Suprapubic skin (tissue), 4 donors: Measurements from ENCODE around the gene HIVEP3. TPM values are rescaled to one million over a fixed set of nuclear protein-coding genes. Genes with fewer than 3 reads are reported as not detected.

Experiments used
- DNase-seq, 2 donors: peaks; one replicate each; pipeline ENCODE4 v3.0.0-alpha.2; 2019; ENCODE audit warnings: low spot score in 2 of 2
- H3K27ac ChIP-seq: fragments of 200-600 bp; sonication (generic); one replicate; pipeline ENCODE4 v1.5.1; 2019
- H3K27me3 ChIP-seq: fragments of 200-600 bp; sonication (generic); one replicate; pipeline ENCODE4 v1.5.1; 2019
- H3K36me3 ChIP-seq: fragments of 200-600 bp; sonication (generic); one replicate; pipeline ENCODE4 v1.5.1; 2019
- H3K4me1 ChIP-seq: fragments of 200-600 bp; sonication (generic); one replicate; pipeline ENCODE4 v1.5.1; 2019
- H3K4me3 ChIP-seq: fragments of 200-600 bp; sonication (generic); one replicate; pipeline ENCODE4 v1.5.1; 2019; ENCODE audit warnings: mild to moderate bottlenecking
- H3K9me3 ChIP-seq: fragments of 200-600 bp; sonication (generic); one replicate; pipeline ENCODE4 v1.5.1; 2019
- CTCF ChIP-seq, 2 donors: fragments of 200-600 bp in 1 of 2; fragments of 450-650 bp in 1 of 2; sonication (generic) in 1 of 2; IDR thresholded peaks; one replicate each; pipeline ENCODE4 v1.5.1; 2016 to 2019; ENCODE audit warnings: antibody characterized with exemption in 2 of 2, mild to moderate bottlenecking in 1 of 2, moderate library complexity in 1 of 2
- EP300 ChIP-seq: sonication (generic); formaldehyde crosslinking; IDR thresholded peaks from one replicate; pipeline ENCODE4 v1.6.1; 2017; ENCODE audit warnings: antibody characterized with exemption
- POLR2A ChIP-seq, 2 donors: fragments of 450-650 bp; IDR thresholded peaks; one replicate each; pipeline ENCODE4 v1.6.1; 2017; ENCODE audit warnings: antibody characterized with exemption in 2 of 2, mild to moderate bottlenecking in 2 of 2, moderate library complexity in 2 of 2
- POLR2AphosphoS5 ChIP-seq, 3 donors: sonication (generic); formaldehyde crosslinking; IDR thresholded peaks; one replicate each; pipeline ENCODE4 v1.6.1; 2017; ENCODE audit warnings: antibody characterized with exemption in 3 of 3
- WGBS: methylation state at CpG from one replicate; pipeline ENCODE4 v1.1.5; 2018; 5-methylcytosine and 5-hydroxymethylcytosine counted together
- total RNA-seq, 4 donors: library from RNA; depleted of rRNA; stranded (reverse); fragments of >200 nt; gene quantifications; one replicate each; pipeline ENCODE4 v1.1.0, GENCODE V29; 2016

The HIVEP3 gene
- total RNA-seq, 4 donors from 2014 or later: 11.3 to 23.9 (median 18.3) TPM

- Histone ChIP-seq H3K4me3 (no peak overlapping the region), H3K36me3 (no peaks in the 10 kb centered on the region), H3K27ac (no peak overlapping the region), H3K9me3 (no peaks in the 10 kb centered on the region), H3K27me3 (no peaks in the 10 kb centered on the region), H3K4me1 (no peaks in the 10 kb centered on the region)
- WGBS: 91% methylated on average over 5 of the region's 7 CpGs
- TF ChIP-seq CTCF (IDR thresholded peaks at IDR 0.05) (no peak), POLR2AphosphoS5 (IDR thresholded peaks at IDR 0.05) (no peak), POLR2A (IDR thresholded peaks at IDR 0.05) (no peak), EP300 (no peak)
- no peak for DNase-seq
Observed at GRCh38 chr1:41874903-41875411, 43.8 kb downstream of the HIVEP3 start.

GRCh38 chr1:41874151-41874719 is 44.5 kb downstream of the HIVEP3 start:
- Histone ChIP-seq H3K9me3 (no peaks in the 10 kb centered on the region), H3K4me1 (no peaks in the 10 kb centered on the region), H3K27ac (no peak overlapping the region), H3K36me3 (no peaks in the 10 kb centered on the region), H3K27me3 (no peaks in the 10 kb centered on the region), H3K4me3 (no peak overlapping the region)
- TF ChIP-seq EP300 (no peak), POLR2A (IDR thresholded peaks at IDR 0.05) (no peak), POLR2AphosphoS5 (IDR thresholded peaks at IDR 0.05) (no peak), CTCF (IDR thresholded peaks at IDR 0.05) (no peak)
- WGBS: 86% methylated on average over 6 of the region's 6 CpGs
- DNase-seq: no peak

GRCh38 chr1:41872074-41872473 is 46.6 kb downstream of the HIVEP3 start:
- Histone ChIP-seq H3K4me3 (no peak overlapping the region), H3K27ac (no peak overlapping the region), H3K36me3 (no peaks in the 10 kb centered on the region), H3K4me1 (no peaks in the 10 kb centered on the region), H3K9me3 (no peaks in the 10 kb centered on the region), H3K27me3 (no peaks in the 10 kb centered on the region)
- no peak for TF ChIP-seq POLR2AphosphoS5 (IDR thresholded peaks at IDR 0.05)
- no peak for TF ChIP-seq POLR2A (IDR thresholded peaks at IDR 0.05)
- TF ChIP-seq CTCF (IDR thresholded peaks at IDR 0.05): no peak
- TF ChIP-seq EP300: no peak
- DNase-seq: no peak
- WGBS: 79% methylated on average over 4 of the region's 4 CpGs

GRCh38 chr1:41870076-41870562 is 48.6 kb downstream of the HIVEP3 start:
- no peaks in the 10 kb centered on the region for H3K27me3 ChIP-seq
- H3K36me3 ChIP-seq: no peaks in the 10 kb centered on the region
- DNase-seq: no peak
- TF ChIP-seq POLR2A (IDR thresholded peaks at IDR 0.05) (no peak), POLR2AphosphoS5 (IDR thresholded peaks at IDR 0.05) (no peak), CTCF (IDR thresholded peaks at IDR 0.05) (no peak), EP300 (no peak)
- 63% methylated on average over 7 of the region's 7 CpGs for WGBS
- no peak overlapping the region for H3K4me3 ChIP-seq
- H3K9me3 ChIP-seq: no peaks in the 10 kb centered on the region
- H3K4me1 ChIP-seq: no peaks in the 10 kb centered on the region
- no peak overlapping the region for H3K27ac ChIP-seq

- Histone ChIP-seq H3K4me1 (no peaks in the 10 kb centered on the region), H3K27ac (no peak overlapping the region), H3K36me3 (no peaks in the 10 kb centered on the region), H3K4me3 (no peak overlapping the region), H3K9me3 (no peaks in the 10 kb centered on the region), H3K27me3 (no peaks in the 10 kb centered on the region)
- 78% methylated on average over 6 of the region's 6 CpGs for WGBS
- TF ChIP-seq POLR2AphosphoS5 (IDR thresholded peaks at IDR 0.05) (no peak), EP300 (no peak), CTCF (IDR thresholded peaks at IDR 0.05) (no peak), POLR2A (IDR thresholded peaks at IDR 0.05) (no peak)
- DNase-seq: no peak
Observed at GRCh38 chr1:41868241-41868998, 50.3 kb downstream of the HIVEP3 start.
